HepG2 (cell line): ENCODE results near the gene COL2A1. TPM values are rescaled to one million over a fixed set of nuclear protein-coding genes. Genes with fewer than 3 reads are reported as not detected.

Experiments
- AGO2 ChIP-seq: fragments of 200-400 bp; formaldehyde crosslinking; optimal IDR thresholded peaks from 2 replicates; pipeline ENCODE3; 2017; ENCODE audit warnings: mild to moderate bottlenecking, low read depth, low read length, moderate library complexity
- CBX1 ChIP-seq: IDR thresholded peaks from one replicate; pipeline ENCODE4 v1.6.1; 2016; ENCODE audit warnings: antibody characterized with exemption, low read depth
- ELF4 ChIP-seq: sonication (generic); formaldehyde crosslinking; IDR thresholded peaks from 2 replicates; pipeline ENCODE4 v1.5.0; 2020; ENCODE audit warnings: missing genetic modification reagents, mild to moderate bottlenecking, moderate library complexity, borderline replicate concordance
- GATAD1 ChIP-seq: IDR thresholded peaks from 2 replicates; pipeline ENCODE4 v1.6.1; 2016; ENCODE audit warnings: missing genetic modification reagents, missing compliant biosample characterization
- HNRNPLL ChIP-seq: fragments of 200-400 bp; formaldehyde crosslinking; IDR thresholded peaks from 2 replicates; pipeline ENCODE4 v1.6.1; 2017; ENCODE audit warnings: mild to moderate bottlenecking, low read depth, low read length; ENCODE audit not compliant: poor library complexity, severe bottlenecking
- KMT2B ChIP-seq: IDR thresholded peaks from 2 replicates; pipeline ENCODE4 v1.6.1; 2016; ENCODE audit warnings: missing genetic modification reagents, missing compliant biosample characterization
- NFYC ChIP-seq: IDR thresholded peaks from 2 replicates; pipeline ENCODE4 v1.6.1; 2016; ENCODE audit warnings: missing genetic modification reagents, missing compliant biosample characterization
- NR2F2 ChIP-seq: IDR thresholded peaks from 2 replicates; pipeline ENCODE4 v1.6.1; 2012; ENCODE audit warnings: low read depth, inconsistent platforms, borderline replicate concordance
- PCBP1 ChIP-seq: fragments of 200-400 bp; formaldehyde crosslinking; IDR thresholded peaks from 2 replicates; pipeline ENCODE4 v1.6.1; 2017; ENCODE audit warnings: mild to moderate bottlenecking, low read depth, low read length, borderline replicate concordance
- SIX4 ChIP-seq: sonication (generic); formaldehyde crosslinking; IDR thresholded peaks from 2 replicates; pipeline ENCODE4 v1.4.0; 2020; ENCODE audit warnings: missing genetic modification reagents
- SOX5 ChIP-seq: IDR thresholded peaks from 2 replicates; pipeline ENCODE4 v1.6.1; 2016; ENCODE audit warnings: borderline replicate concordance
- TEAD3 ChIP-seq: optimal IDR thresholded peaks from 2 replicates; pipeline ENCODE3; 2016; ENCODE audit warnings: borderline replicate concordance
- WIZ ChIP-seq: sonication (generic); formaldehyde crosslinking; IDR thresholded peaks from 2 replicates; pipeline ENCODE4 v1.5.1; 2020; ENCODE audit warnings: mild to moderate bottlenecking, missing genetic modification reagents
- ZNF160 ChIP-seq: sonication (generic); formaldehyde crosslinking; IDR thresholded peaks from 2 replicates; pipeline ENCODE4 v1.8.0; 2022; ENCODE audit warnings: mild to moderate bottlenecking, inconsistent platforms, missing genetic modification reagents
- ZNF235 ChIP-seq: sonication (generic); formaldehyde crosslinking; IDR thresholded peaks from 2 replicates; pipeline ENCODE4 v1.8.1; 2023; ENCODE audit warnings: mild to moderate bottlenecking, missing genetic modification reagents, borderline replicate concordance
- ZNF264 ChIP-seq: sonication (generic); formaldehyde crosslinking; IDR thresholded peaks from 2 replicates; pipeline ENCODE4 v1.4.0; 2020; ENCODE audit warnings: missing genetic modification reagents
- ZNF556 ChIP-seq: sonication (generic); formaldehyde crosslinking; IDR thresholded peaks from 2 replicates; pipeline ENCODE4 v1.4.0; 2020; ENCODE audit warnings: mild to moderate bottlenecking, missing genetic modification reagents, borderline replicate concordance
- ZNF614 ChIP-seq: IDR thresholded peaks from 2 replicates; pipeline ENCODE4 v1.6.1; 2018; ENCODE audit warnings: missing biosample characterization, missing genetic modification reagents, inconsistent platforms, borderline replicate concordance
- ZNF749 ChIP-seq: sonication (generic); formaldehyde crosslinking; IDR thresholded peaks from 2 replicates; pipeline ENCODE4 v1.8.0; 2022; ENCODE audit warnings: mild to moderate bottlenecking, missing genetic modification reagents, moderate library complexity, borderline replicate concordance
- ZUFSP ChIP-seq: sonication (generic); formaldehyde crosslinking; IDR thresholded peaks from 2 replicates; pipeline ENCODE4 v1.9.0; 2021; ENCODE audit warnings: missing genetic modification reagents, mild to moderate bottlenecking, borderline replicate concordance
- polyA plus RNA-seq, 8 experiments: library from polyadenylated mRNA; depleted of rRNA in 3 of 8; stranded (reverse) in 7 of 8; unstranded in 1 of 8; fragments of >200 nt; fragmentation: Illumina TruSeq in 4 of 8; extraction: Trizol in 4 of 8; gene quantifications; 2 replicates each; pipeline versions ENCODE4 v1.2.1 to v1.2.3, GENCODE V29; 2011 to 2016; ENCODE audit warnings: low read depth in 4 of 8, missing spikeins in 1 of 8, mixed read lengths in 1 of 8; ENCODE audit not compliant: insufficient read depth in 1 of 8
- total RNA-seq, 5 experiments: library from RNA; depleted of rRNA; stranded (reverse); fragments of >200 nt; fragmentation: Illumina TruSeq; extraction: Trizol; gene quantifications; 2 replicates each; pipeline ENCODE4 v1.2.3, GENCODE V29; 2016; ENCODE audit warnings: low read depth in 1 of 5
- TF ChIP-seq, protein P1 (sequence below): sonication (generic); formaldehyde crosslinking; IDR thresholded peaks from 2 replicates; pipeline ENCODE4 v1.5.1; 2020; ENCODE audit warnings: missing genetic modification reagents, mild to moderate bottlenecking, borderline replicate concordance
- TF ChIP-seq, protein P2 (sequence below): sonication (generic); formaldehyde crosslinking; IDR thresholded peaks from 2 replicates; pipeline ENCODE4 v1.8.0; 2022; ENCODE audit warnings: missing genetic modification reagents, mild to moderate bottlenecking, inconsistent platforms, borderline replicate concordance
- TF ChIP-seq, protein P3 (sequence below): sonication (generic); formaldehyde crosslinking; IDR thresholded peaks from 2 replicates; pipeline ENCODE4 v1.9.0; 2021; ENCODE audit warnings: missing genetic modification reagents, borderline replicate concordance

The COL2A1 gene
- total and polyA plus RNA-seq, 2 of the 13 experiments (the other 11 are each of a cell fraction or from before 2014, with no cell fraction given) = 7.4 to 38.3 TPM

DNA sequence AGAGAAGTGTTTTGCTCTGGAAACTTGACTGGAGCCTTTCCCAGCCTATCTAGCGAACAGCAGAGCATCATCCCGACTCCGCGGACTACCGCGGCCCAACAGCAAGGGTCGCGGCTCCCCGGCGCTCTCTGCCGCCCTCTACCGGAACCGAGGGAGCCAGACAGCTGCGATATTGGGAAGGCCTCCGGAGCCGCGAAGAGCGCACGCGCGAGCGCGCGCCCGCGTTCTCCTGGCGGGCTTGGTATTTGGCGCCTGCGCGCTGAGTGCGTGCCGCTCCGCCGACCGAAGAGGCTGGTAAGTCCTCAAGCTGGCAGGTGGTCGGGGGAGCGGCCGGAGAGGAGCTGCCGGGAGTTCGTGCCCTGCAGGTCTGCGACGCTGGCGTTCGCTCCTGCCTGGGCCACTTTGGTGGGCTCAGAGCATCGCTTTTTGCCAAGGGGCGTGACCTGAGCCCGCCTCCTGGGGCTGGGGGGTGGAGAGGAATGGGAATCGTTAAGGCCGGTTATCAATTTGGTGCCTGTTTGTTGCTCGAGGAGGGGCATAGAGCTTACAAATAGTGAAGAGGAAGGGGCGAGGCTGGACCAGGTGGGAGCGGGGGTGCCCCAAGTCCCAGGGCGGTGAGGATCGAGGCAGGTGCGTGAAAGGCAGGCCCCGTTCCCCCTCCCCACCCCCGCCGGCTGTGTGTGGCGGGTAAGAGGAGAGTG, 40.8 kb downstream of the COL2A1 start, which contains the start of gene TMEM106C (continued):
- TF ChIP-seq, protein P1, sequence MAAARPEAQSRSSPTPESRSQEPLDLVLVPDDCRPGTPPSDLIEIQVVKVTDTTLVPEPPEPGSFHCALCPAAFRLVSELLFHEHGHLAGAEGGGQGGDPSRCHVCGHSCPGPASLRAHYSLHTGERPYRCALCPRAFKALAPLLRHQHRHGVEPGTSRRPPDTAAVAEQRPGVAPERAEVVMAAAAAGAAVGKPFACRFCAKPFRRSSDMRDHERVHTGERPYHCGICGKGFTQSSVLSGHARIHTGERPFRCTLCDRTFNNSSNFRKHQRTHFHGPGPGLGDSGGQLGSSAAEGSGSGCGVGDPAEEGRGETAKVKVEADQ (CRISPR knock-in tag) = peak; percentile 70; the same call in 1 of the 2 replicates
- no peak for TF ChIP-seq ZUFSP
- TF ChIP-seq ZNF235 = peak; percentile 74; the same call in 1 of the 2 replicates
- TF ChIP-seq TEAD3 (CRISPR knock-in tag) = peak; percentile 96
- TF ChIP-seq, protein P2, sequence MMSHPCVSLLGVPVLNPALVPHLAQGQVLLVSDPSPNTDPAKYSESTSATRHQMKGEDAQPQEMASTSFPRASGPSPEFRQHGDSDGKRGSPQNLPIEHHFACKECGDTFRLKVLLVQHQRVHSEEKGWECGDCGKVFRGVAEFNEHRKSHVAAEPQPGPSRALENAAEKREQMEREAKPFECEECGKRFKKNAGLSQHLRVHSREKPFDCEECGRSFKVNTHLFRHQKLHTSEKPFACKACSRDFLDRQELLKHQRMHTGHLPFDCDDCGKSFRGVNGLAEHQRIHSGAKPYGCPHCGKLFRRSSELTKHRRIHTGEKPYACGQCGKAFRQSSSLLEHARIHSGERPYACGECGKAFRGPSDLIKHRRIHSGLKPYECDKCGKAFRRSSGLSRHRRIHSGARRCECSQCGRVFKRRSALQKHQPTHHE (CRISPR knock-in tag) = 0 out of 2 replicates have a peak, but pooled peaks have one; percentile 14
- TF ChIP-seq SIX4 (CRISPR knock-in tag) = no peak
- TF ChIP-seq, protein P3, sequence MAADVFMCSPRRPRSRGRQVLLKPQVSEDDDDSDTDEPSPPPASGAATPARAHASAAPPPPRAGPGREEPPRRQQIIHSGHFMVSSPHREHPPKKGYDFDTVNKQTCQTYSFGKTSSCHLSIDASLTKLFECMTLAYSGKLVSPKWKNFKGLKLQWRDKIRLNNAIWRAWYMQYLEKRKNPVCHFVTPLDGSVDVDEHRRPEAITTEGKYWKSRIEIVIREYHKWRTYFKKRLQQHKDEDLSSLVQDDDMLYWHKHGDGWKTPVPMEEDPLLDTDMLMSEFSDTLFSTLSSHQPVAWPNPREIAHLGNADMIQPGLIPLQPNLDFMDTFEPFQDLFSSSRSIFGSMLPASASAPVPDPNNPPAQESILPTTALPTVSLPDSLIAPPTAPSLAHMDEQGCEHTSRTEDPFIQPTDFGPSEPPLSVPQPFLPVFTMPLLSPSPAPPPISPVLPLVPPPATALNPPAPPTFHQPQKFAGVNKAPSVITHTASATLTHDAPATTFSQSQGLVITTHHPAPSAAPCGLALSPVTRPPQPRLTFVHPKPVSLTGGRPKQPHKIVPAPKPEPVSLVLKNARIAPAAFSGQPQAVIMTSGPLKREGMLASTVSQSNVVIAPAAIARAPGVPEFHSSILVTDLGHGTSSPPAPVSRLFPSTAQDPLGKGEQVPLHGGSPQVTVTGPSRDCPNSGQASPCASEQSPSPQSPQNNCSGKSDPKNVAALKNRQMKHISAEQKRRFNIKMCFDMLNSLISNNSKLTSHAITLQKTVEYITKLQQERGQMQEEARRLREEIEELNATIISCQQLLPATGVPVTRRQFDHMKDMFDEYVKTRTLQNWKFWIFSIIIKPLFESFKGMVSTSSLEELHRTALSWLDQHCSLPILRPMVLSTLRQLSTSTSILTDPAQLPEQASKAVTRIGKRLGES (CRISPR knock-in tag) = no peak
- no peak for TF ChIP-seq ELF4 (CRISPR knock-in tag)
- TF ChIP-seq PCBP1 = 0 out of 2 replicates have a peak, but pooled peaks have one; percentile 69
- no peak for TF ChIP-seq WIZ (CRISPR knock-in tag)
- TF ChIP-seq ZNF160 (CRISPR knock-in tag) = no peak; the same call in 1 of the 2 replicates
- peak; percentile 62; the same call in 1 of the 2 replicates for TF ChIP-seq KMT2B (CRISPR knock-in tag)
- TF ChIP-seq SOX5 = peak; percentile 41; the same call in 1 of the 2 replicates
- peak; percentile 86 for TF ChIP-seq HNRNPLL
- no peak; the same call in 1 of the 2 replicates for TF ChIP-seq ZNF614 (CRISPR knock-in tag)
- peak; percentile 72; the same call in 1 of the 2 replicates for TF ChIP-seq ZNF264
- peak; percentile 65 for TF ChIP-seq GATAD1 (CRISPR knock-in tag)
- TF ChIP-seq NFYC (CRISPR knock-in tag) = no peak
- 0 out of 2 replicates have a peak, but pooled peaks have one; percentile 47 for TF ChIP-seq ZNF749 (CRISPR knock-in tag)
- no peak for TF ChIP-seq NR2F2
- no peak for TF ChIP-seq AGO2
- TF ChIP-seq ZNF556 (CRISPR knock-in tag) = peak; percentile 48; the same call in 1 of the 2 replicates
- TF ChIP-seq CBX1 = no peak
